IMR-90 (cell line): ENCODE data around the gene NAA50. TPM values are rescaled to one million over a fixed set of nuclear protein-coding genes. Genes with fewer than 3 reads are reported as not detected.
A peak's percentile ranks its signal among the peaks of the same experiment; 100 is the strongest.

ENCODE experiments used
- ATAC-seq: fragments of 200-7000 bp; cut with Tn5 transposase; 2 replicates; pipeline ENCODE4 v1.9.1; 2020; ENCODE audit warnings: low read depth, mild to moderate bottlenecking, moderate library complexity
- BruUV-seq: library from RNA; stranded (reverse); fragments of 400-500 nt; replicated peaks from 2 replicates; lab custom pipeline; 2021; lab: Mats Ljungman, UMichigan
- CTCF ChIA-PET: fragments of 300-600 bp; formaldehyde crosslinking; extraction: SDS; loops from one replicate; lab custom pipeline; 2021; ENCODE audit warnings: antibody characterized with exemption; lab: Yijun Ruan, JAX
- POLR2A ChIA-PET: fragments of 300-600 bp; sonication (Branson Sonifier 250); formaldehyde crosslinking; loops from one replicate; lab custom pipeline; 2022; ENCODE audit warnings: antibody characterized with exemption; ENCODE audit not compliant: unreplicated experiment; lab: Charles Lee
- DNase-seq: peaks from one replicate; pipeline ENCODE4 v3.0.0; 2013
- H2AFZ ChIP-seq: replicated peaks from 2 replicates; pipeline ENCODE3; 2013; ENCODE audit warnings: low read length, mild to moderate bottlenecking; ENCODE audit not compliant: poor library complexity
- H2AK5ac ChIP-seq: 2 replicates; pipeline ENCODE4 v1.6.1; 2013; ENCODE audit warnings: low read depth, low read length, inconsistent platforms
- H2AK9ac ChIP-seq: replicated peaks from 2 replicates; pipeline ENCODE3; 2013; ENCODE audit warnings: mild to moderate bottlenecking, low read depth, low read length, moderate library complexity; ENCODE audit not compliant: poor library complexity
- H2BK120ac ChIP-seq: 2 replicates; pipeline ENCODE4 v1.6.1; 2013; ENCODE audit warnings: low read depth, low read length, inconsistent platforms
- H2BK15ac ChIP-seq: 3 replicates; pipeline ENCODE4 v1.6.1; 2013; ENCODE audit warnings: low read depth, low read length, inconsistent platforms
- H2BK20ac ChIP-seq: 2 replicates; pipeline ENCODE4 v1.6.1; 2013; ENCODE audit warnings: low read depth, mild to moderate bottlenecking, inconsistent platforms, low read length, moderate library complexity
- H2BK5ac ChIP-seq: 2 replicates; pipeline ENCODE4 v1.6.1; 2013; ENCODE audit warnings: mild to moderate bottlenecking, low read depth, low read length, inconsistent platforms; ENCODE audit not compliant: poor library complexity, severe bottlenecking
- H3K14ac ChIP-seq: replicated peaks from 2 replicates; pipeline ENCODE4 v1.6.1; 2013; ENCODE audit warnings: low read depth, low read length, inconsistent platforms
- H3K18ac ChIP-seq: 2 replicates; pipeline ENCODE4 v1.6.1; 2013; ENCODE audit warnings: low read depth, low read length, control low read depth
- H3K23ac ChIP-seq: 2 replicates; pipeline ENCODE4 v1.6.1; 2013; ENCODE audit warnings: low read depth, low read length, inconsistent platforms
- H3K27ac ChIP-seq: 2 replicates; pipeline ENCODE4 v1.5.1; 2013; ENCODE audit warnings: mild to moderate bottlenecking, control low read depth, low read length; ENCODE audit not compliant: insufficient read depth
- H3K27me3 ChIP-seq: 2 replicates; pipeline ENCODE4 v1.6.1; 2013; ENCODE audit warnings: low read length; ENCODE audit not compliant: control insufficient read depth, insufficient read depth
- H3K36me3 ChIP-seq: 2 replicates; pipeline ENCODE4 v1.6.1; 2013; ENCODE audit warnings: low read length, mixed read lengths; ENCODE audit not compliant: control insufficient read depth, insufficient read depth
- H3K4ac ChIP-seq: 2 replicates; pipeline ENCODE4 v1.6.1; 2013; ENCODE audit warnings: low read depth, low read length, inconsistent platforms
- H3K4me1 ChIP-seq: 2 replicates; pipeline ENCODE4 v1.6.1; 2013; ENCODE audit warnings: low read length, mixed read lengths; ENCODE audit not compliant: control insufficient read depth, insufficient read depth
- H3K4me2 ChIP-seq: 2 replicates; pipeline ENCODE4 v1.6.1; 2013; ENCODE audit warnings: low read depth, mild to moderate bottlenecking, control low read depth, low read length, moderate library complexity
- H3K4me3 ChIP-seq: 2 replicates; pipeline ENCODE4 v1.5.1; 2013; ENCODE audit warnings: low read depth, mild to moderate bottlenecking, control low read depth, low read length, moderate library complexity; ENCODE audit not compliant: insufficient read depth
- H3K56ac ChIP-seq: 2 replicates; pipeline ENCODE4 v1.6.1; 2013; ENCODE audit warnings: low read length, inconsistent platforms; ENCODE audit not compliant: insufficient read depth; ENCODE audit errors: extremely low read depth
- H3K79me1 ChIP-seq, 2 experiments: 2 replicates each; pipeline ENCODE4 v1.6.1; 2013; ENCODE audit warnings: low read length in 2 of 2, inconsistent platforms in 1 of 2, low read depth in 1 of 2
- H3K9ac ChIP-seq: 2 replicates; pipeline ENCODE4 v1.6.1; 2013; ENCODE audit warnings: low read depth, low read length, control low read depth
- H3K9me1 ChIP-seq: 2 replicates; pipeline ENCODE4 v1.6.1; 2013; ENCODE audit warnings: low read length, inconsistent platforms; ENCODE audit not compliant: insufficient read depth
- H3K9me3 ChIP-seq: 2 replicates; pipeline ENCODE4 v1.6.1; 2013; ENCODE audit warnings: low read length; ENCODE audit not compliant: control insufficient read depth, insufficient read depth
- H4K20me1 ChIP-seq: 2 replicates; pipeline ENCODE4 v1.6.1; 2013; ENCODE audit warnings: low read length, inconsistent platforms; ENCODE audit not compliant: insufficient read depth
- H4K5ac ChIP-seq: 2 replicates; pipeline ENCODE4 v1.6.1; 2013; ENCODE audit warnings: mild to moderate bottlenecking, low read depth, low read length, control low read depth
- H4K8ac ChIP-seq, 2 experiments: 2 replicates each; pipeline ENCODE4 v1.6.1; 2013; ENCODE audit warnings: low read depth in 2 of 2, low read length in 2 of 2, control low read depth in 1 of 2, inconsistent platforms in 1 of 2
- H4K91ac ChIP-seq: 2 replicates; pipeline ENCODE4 v1.6.1; 2013; ENCODE audit warnings: low read depth, low read length, inconsistent platforms; ENCODE audit not compliant: insufficient read depth
- BHLHE40 ChIP-seq: fragments of 150-350 bp; IDR thresholded peaks from 2 replicates; pipeline ENCODE4 v1.6.1; 2016; ENCODE audit warnings: mild to moderate bottlenecking, low read depth, low read length
- CEBPB ChIP-seq: IDR thresholded peaks from 2 replicates; pipeline ENCODE4 v1.6.1; 2012; ENCODE audit warnings: low read depth, low read length, improper control_type of control experiment
- CHD1 ChIP-seq: IDR thresholded peaks from 2 replicates; pipeline ENCODE4 v1.6.1; 2012; ENCODE audit warnings: low read depth, low read length, improper control_type of control experiment
- FOS ChIP-seq: fragments of 150-350 bp; IDR thresholded peaks from 2 replicates; pipeline ENCODE4 v1.6.1; 2016; ENCODE audit warnings: low read depth, low read length
- MAFK ChIP-seq: IDR thresholded peaks from 2 replicates; pipeline ENCODE4 v1.6.1; 2012; ENCODE audit warnings: low read depth, low read length, improper control_type of control experiment
- MAZ ChIP-seq: IDR thresholded peaks from 2 replicates; pipeline ENCODE4 v1.6.1; 2012; ENCODE audit warnings: low read depth, mild to moderate bottlenecking, low read length, improper control_type of control experiment, moderate library complexity, borderline replicate concordance
- MXI1 ChIP-seq: IDR thresholded peaks from 2 replicates; pipeline ENCODE4 v1.6.1; 2012; ENCODE audit warnings: low read depth, mild to moderate bottlenecking, low read length, moderate library complexity, borderline replicate concordance
- POLR2A ChIP-seq: IDR thresholded peaks from 2 replicates; pipeline ENCODE4 v1.6.1; 2012; ENCODE audit warnings: mild to moderate bottlenecking, low read depth, low read length
- RAD21 ChIP-seq: IDR thresholded peaks from 2 replicates; pipeline ENCODE4 v1.6.1; 2012; ENCODE audit warnings: low read length, improper control_type of control experiment
- SMC3 ChIP-seq: fragments of 150-350 bp; IDR thresholded peaks from 2 replicates; pipeline ENCODE4 v1.6.1; 2016; ENCODE audit warnings: low read depth, mild to moderate bottlenecking, antibody characterized with exemption, low read length, moderate library complexity
- WGBS, 2 experiments: methylation state at CpG; one replicate each; pipeline versions ENCODE4 v1.1.5 to v1.1.7; 2013; ENCODE audit warnings: missing lambda C conversion rate in 2 of 2; ENCODE audit not compliant: insufficient read length in 1 of 2; ENCODE audit errors: extremely low coverage in 2 of 2; 5-methylcytosine and 5-hydroxymethylcytosine counted together
- dilution Hi-C: fragments of 300-500 bp; cut with HindIII; formaldehyde crosslinking; loops from one replicate; pipeline ENCODE4 v1.14.3; 2018; ENCODE audit warnings: low sequenced_read_pairs; ENCODE audit not compliant: unreplicated experiment
- in situ Hi-C: fragments of 300-500 bp; cut with MboI; formaldehyde crosslinking; loops from 3 replicates; pipeline ENCODE4 v1.14.3; 2019; ENCODE audit warnings: low sequenced_read_pairs, inconsistent platforms, mixed read lengths
- intact Hi-C: fragments of 100-400 bp; cut with micrococcal nuclease; formaldehyde crosslinking; loops from 2 replicates; pipeline ENCODE4 v1.10.0; 2022
- polyA plus RNA-seq, 3 experiments: library from polyadenylated mRNA; depleted of rRNA; stranded (reverse); fragments of >200 nt; gene quantifications; 2 replicates each; pipeline ENCODE4 v1.2.3, GENCODE V29; 2012; ENCODE audit warnings: low replicate concordance in 1 of 3
- total RNA-seq: library from RNA; depleted of rRNA; stranded (reverse); fragments of >200 nt; gene quantifications from 2 replicates; pipeline ENCODE4 v1.2.3, GENCODE V29; 2012
- TF ChIP-seq, protein P1 (sequence below): fragments of 150-350 bp; IDR thresholded peaks from 2 replicates; pipeline ENCODE4 v1.6.1; 2016; ENCODE audit warnings: low read depth, mild to moderate bottlenecking, low read length, moderate library complexity, borderline replicate concordance
- TF ChIP-seq, protein P2 (sequence below): fragments of 150-350 bp; IDR thresholded peaks from 2 replicates; pipeline ENCODE4 v1.6.1; 2017; ENCODE audit warnings: mild to moderate bottlenecking, antibody characterized with exemption, low read length, low read depth

Gene NAA50
- total and polyA plus RNA-seq, 2 of the 4 experiments (the other 2 are of a cell fraction) = 42.4 to 125 TPM

DNA sequence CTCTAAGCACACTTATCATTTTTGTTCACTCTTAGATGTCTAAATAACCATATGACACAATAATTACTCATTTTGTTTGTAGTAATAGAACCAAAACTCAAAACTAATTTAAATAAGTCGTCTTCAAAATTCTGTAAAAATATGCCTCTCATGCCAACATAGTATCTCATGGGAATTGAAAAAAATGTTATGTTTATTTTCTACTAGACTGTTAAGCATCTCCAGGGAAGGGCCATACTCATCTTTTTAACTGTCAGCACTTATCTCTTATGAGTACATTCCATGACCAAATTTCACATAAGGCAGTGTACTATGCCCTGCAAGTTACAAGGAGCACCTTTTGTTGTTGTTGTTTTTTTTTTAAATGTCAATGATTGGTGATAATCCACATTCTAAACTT is 31.3 kb downstream of the NAA50 start:
- Histone ChIP-seq H2BK15ac (no peak overlapping the region), H3K4me2 (no peak overlapping the region), H3K56ac (no peak overlapping the region), H4K5ac (no peak overlapping the region), H3K9me3 (no peaks in the 10 kb centered on the region), H2BK120ac (no peak overlapping the region), H4K20me1 (peaks cover 4% of the 10 kb centered on the region; the same call in 1 of the 2 replicates), H3K27ac (no peak overlapping the region), H2BK20ac (no peak overlapping the region), H3K4me1 (no peaks in the 10 kb centered on the region), H2AK9ac (no peak overlapping the region), H3K4me3 (no peak overlapping the region), H3K36me3 (peaks cover 3% of the 10 kb centered on the region), H3K4ac (no peak overlapping the region), H3K18ac (no peak overlapping the region), H3K9ac (no peak overlapping the region), H3K23ac (no peak overlapping the region), H2BK5ac (no peak overlapping the region), H4K91ac (no peak overlapping the region), H3K14ac (no peak overlapping the region), H3K9me1 (peaks cover 5% of the 10 kb centered on the region), H2AFZ (no peak overlapping the region), H4K8ac (no peak overlapping the region), H3K27me3 (no peaks in the 10 kb centered on the region), H2AK5ac (no peak overlapping the region), H3K79me1 (peaks cover 0 to 8% of the 10 kb centered on the region in 2 experiments; a peak in 2 of 4 replicates)
- WGBS, 2 experiments = no CpG with 5 or more reads among the region's 1 CpG
- DNase-seq (no peak), ATAC-seq (peak; percentile 51)
- POLR2A ChIA-PET = no interaction called here
- BruUV-seq = no TSS peak
- in situ Hi-C loops (no loop called here), dilution Hi-C loops (no loop called here), intact Hi-C loops (no loop called here)
- CTCF ChIA-PET = no interaction called here
- TF ChIP-seq POLR2A (no peak), RAD21 (no peak), BHLHE40 (no peak), MXI1 (no peak), SMC3 (no peak), CEBPB (no peak), CHD1 (no peak), MAFK (no peak), FOS (no peak), MAZ (no peak)
- TF ChIP-seq, protein P1, sequence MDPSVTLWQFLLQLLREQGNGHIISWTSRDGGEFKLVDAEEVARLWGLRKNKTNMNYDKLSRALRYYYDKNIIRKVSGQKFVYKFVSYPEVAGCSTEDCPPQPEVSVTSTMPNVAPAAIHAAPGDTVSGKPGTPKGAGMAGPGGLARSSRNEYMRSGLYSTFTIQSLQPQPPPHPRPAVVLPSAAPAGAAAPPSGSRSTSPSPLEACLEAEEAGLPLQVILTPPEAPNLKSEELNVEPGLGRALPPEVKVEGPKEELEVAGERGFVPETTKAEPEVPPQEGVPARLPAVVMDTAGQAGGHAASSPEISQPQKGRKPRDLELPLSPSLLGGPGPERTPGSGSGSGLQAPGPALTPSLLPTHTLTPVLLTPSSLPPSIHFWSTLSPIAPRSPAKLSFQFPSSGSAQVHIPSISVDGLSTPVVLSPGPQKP = no peak
- TF ChIP-seq, protein P2, sequence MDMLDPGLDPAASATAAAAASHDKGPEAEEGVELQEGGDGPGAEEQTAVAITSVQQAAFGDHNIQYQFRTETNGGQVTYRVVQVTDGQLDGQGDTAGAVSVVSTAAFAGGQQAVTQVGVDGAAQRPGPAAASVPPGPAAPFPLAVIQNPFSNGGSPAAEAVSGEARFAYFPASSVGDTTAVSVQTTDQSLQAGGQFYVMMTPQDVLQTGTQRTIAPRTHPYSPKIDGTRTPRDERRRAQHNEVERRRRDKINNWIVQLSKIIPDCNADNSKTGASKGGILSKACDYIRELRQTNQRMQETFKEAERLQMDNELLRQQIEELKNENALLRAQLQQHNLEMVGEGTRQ = no peak
